MCF 10A (cell line): ENCODE measurements around the gene LHX6. TPM values are rescaled to one million over a fixed set of nuclear protein-coding genes. Genes with fewer than 3 reads are reported as not detected.

ENCODE experiments used
- BruUV-seq: library from RNA; stranded (reverse); fragments of 400-500 nt; replicated peaks from 2 replicates; lab custom pipeline; 2021; lab: Mats Ljungman, UMichigan
- CTCF ChIA-PET: fragments of 300-600 bp; sonication (Branson Sonifier 250); formaldehyde crosslinking; extraction: SDS; loops from one replicate; lab custom pipeline; 2021; ENCODE audit warnings: antibody characterized with exemption, inconsistent platforms; lab: Yijun Ruan, JAX
- POLR2A ChIA-PET: fragments of 300-600, 350-650 bp; sonication (Branson Sonifier 250); formaldehyde crosslinking; extraction: SDS; loops from one replicate; lab custom pipeline; 2020; ENCODE audit warnings: antibody characterized with exemption, inconsistent platforms; lab: Yijun Ruan, JAX
- DNase-seq: peaks from one replicate; pipeline ENCODE4 v3.0.0-alpha.2; 2018; ENCODE audit not compliant: unreplicated experiment
- H3K27ac Mint-ChIP-seq: one replicate; pipeline ENCODE4 v1.8.0; 2022; ENCODE audit warnings: mild to moderate bottlenecking, low read depth, mixed read lengths; ENCODE audit not compliant: unreplicated experiment
- H3K27me3 Mint-ChIP-seq: one replicate; pipeline ENCODE4 v1.8.0; 2022; ENCODE audit warnings: mixed read lengths; ENCODE audit not compliant: insufficient read depth, unreplicated experiment
- H3K36me3 Mint-ChIP-seq: one replicate; pipeline ENCODE4 v1.8.0; 2022; ENCODE audit warnings: mild to moderate bottlenecking, moderate library complexity, mixed read lengths; ENCODE audit not compliant: insufficient read depth, unreplicated experiment
- H3K4me1 Mint-ChIP-seq: one replicate; pipeline ENCODE4 v1.8.0; 2022; ENCODE audit warnings: mixed read lengths; ENCODE audit not compliant: insufficient read depth, unreplicated experiment
- H3K4me3 Mint-ChIP-seq: one replicate; pipeline ENCODE4 v1.8.0; 2022; ENCODE audit warnings: mild to moderate bottlenecking, moderate library complexity, mixed read lengths; ENCODE audit not compliant: unreplicated experiment
- H3K9me3 Mint-ChIP-seq: one replicate; pipeline ENCODE4 v1.8.0; 2022; ENCODE audit warnings: mixed read lengths; ENCODE audit not compliant: unreplicated experiment
- CTCF ChIP-seq: fragments of 200-600 bp; IDR thresholded peaks from one replicate; pipeline ENCODE4 v1.8.0; 2022; ENCODE audit warnings: antibody characterized with exemption, mild to moderate bottlenecking; ENCODE audit not compliant: unreplicated experiment
- intact Hi-C: fragments of 100-400 bp; cut with micrococcal nuclease; formaldehyde crosslinking; loops from 2 replicates; pipeline ENCODE4 v1.14.1; 2022
- total RNA-seq: library from RNA; stranded (reverse); gene quantifications from 2 replicates; pipeline ENCODE4 v1.2.3, GENCODE V29; 2022

LHX6 gene
- total RNA-seq, 1 experiment from 2014 or later: 0.26 TPM

GRCh38 chr9:122232796-122233306 lies 4.1 kb upstream of the LHX6 start:
- H3K27ac Mint-ChIP-seq: no peak overlapping the region
- no peaks in the 10 kb centered on the region for H3K4me1 Mint-ChIP-seq
- no peaks in the 10 kb centered on the region for H3K36me3 Mint-ChIP-seq
- intact Hi-C loops: no loop called here
- H3K27me3 Mint-ChIP-seq: no peaks in the 10 kb centered on the region
- DNase-seq: no peak
- TF ChIP-seq CTCF: no peak
- ChIA-PET POLR2A (interaction anchor here (1.0 kb wide), 1 partner anchor 32 kb away, joined by 3 read pairs; the partner anchor contains the start of genes MRRF and RBM18), CTCF (interaction anchor here (0.6 kb wide), 1 partner anchor 686 kb away, joined by 3 read pairs; no protein-coding TSS in a partner anchor)
- no TSS peak for BruUV-seq
- no peaks in the 10 kb centered on the region for H3K9me3 Mint-ChIP-seq
- H3K4me3 Mint-ChIP-seq: no peak overlapping the region

GRCh38 chr9:122229485-122229837 lies 704 bp upstream of the LHX6 start:
- CTCF ChIA-PET: no interaction called here

GRCh38 chr9:122228191-122228567 lies 578 bp downstream of the LHX6 start:
- intact Hi-C loops: no loop called here
- no peak overlapping the region for H3K27ac Mint-ChIP-seq
- TF ChIP-seq CTCF: no peak
- POLR2A ChIA-PET: interaction anchor here (1.1 kb wide), 1 partner anchor 37 kb away, joined by 3 read pairs; the partner anchor contains the start of genes MRRF and RBM18
- no peaks in the 10 kb centered on the region for H3K9me3 Mint-ChIP-seq
- H3K4me3 Mint-ChIP-seq: peak overlapping the region; percentile 26
- BruUV-seq: no TSS peak
- no peaks in the 10 kb centered on the region for H3K27me3 Mint-ChIP-seq
- no peak for DNase-seq
- H3K36me3 Mint-ChIP-seq: no peaks in the 10 kb centered on the region
- CTCF ChIA-PET: no interaction called here
- no peaks in the 10 kb centered on the region for H3K4me1 Mint-ChIP-seq

More at GRCh38 chr9:122229485-122229837, 704 bp upstream of the LHX6 start:
- H3K27me3 Mint-ChIP-seq: no peaks in the 10 kb centered on the region
- intact Hi-C loops: no loop called here
- POLR2A ChIA-PET: no interaction called here
- no peak overlapping the region for H3K4me3 Mint-ChIP-seq
- H3K36me3 Mint-ChIP-seq: no peaks in the 10 kb centered on the region
- H3K4me1 Mint-ChIP-seq: no peaks in the 10 kb centered on the region
- BruUV-seq: no TSS peak
- H3K27ac Mint-ChIP-seq: no peak overlapping the region
- H3K9me3 Mint-ChIP-seq: no peaks in the 10 kb centered on the region
- no peak for TF ChIP-seq CTCF
- no peak for DNase-seq

- ChIA-PET CTCF (no interaction called here), POLR2A (interaction anchor here (1.1 kb wide), 1 partner anchor 37 kb away, joined by 3 read pairs; the partner anchor contains the start of genes MRRF and RBM18)
- Mint-ChIP-seq H3K4me3 (no peak overlapping the region), H3K4me1 (no peaks in the 10 kb centered on the region), H3K27ac (no peak overlapping the region), H3K36me3 (no peaks in the 10 kb centered on the region), H3K27me3 (no peaks in the 10 kb centered on the region), H3K9me3 (no peaks in the 10 kb centered on the region)
- intact Hi-C loops: no loop called here
- no TSS peak for BruUV-seq
- DNase-seq: no peak
- TF ChIP-seq CTCF: no peak
Measured at GRCh38 chr9:122227575-122227900, 1.2 kb downstream of the LHX6 start.
